HG02970 (cell line): ENCODE data around the gene VSTM4.

Experiments used
- ATAC-seq: cut with Tn5 transposase; IDR thresholded peaks from one replicate; pipeline ENCODE4 v1.9.1; 2021; ENCODE audit warnings: mild to moderate bottlenecking, moderate library complexity, moderate number of reproducible peaks; ENCODE audit not compliant: unreplicated experiment, low FRiP score

The VSTM4 gene

GRCh38 chr10:48981310-48981907 lies 133.9 kb downstream of the VSTM4 start:
- ATAC-seq, result no peak

GRCh38 chr10:48978318-48978717 lies 137.0 kb downstream of the VSTM4 start:
- ATAC-seq, result no peak

GRCh38 chr10:48976196-48976595 lies 139.1 kb downstream of the VSTM4 start:
- ATAC-seq, result no peak

GRCh38 chr10:48974510-48975156 lies 140.7 kb downstream of the VSTM4 start:
- no peak for ATAC-seq

- no peak for ATAC-seq
These were observed 142.3 kb downstream of the VSTM4 start for GRCh38 chr10:48973065-48973464.

GRCh38 chr10:48970654-48971053 lies 144.7 kb downstream of the VSTM4 start:
- no peak for ATAC-seq

GRCh38 chr10:48970046-48970445 lies 145.3 kb downstream of the VSTM4 start:
- ATAC-seq, result no peak

- ATAC-seq, result no peak
These were observed 147.3 kb downstream of the VSTM4 start for GRCh38 chr10:48968036-48968435.

GRCh38 chr10:48965460-48965859 lies 149.9 kb downstream of the VSTM4 start:
- no peak for ATAC-seq
